Astrocyte (in vitro differentiated cells and primary cell): ENCODE data around the gene MORN1.

ENCODE experiments used
- EZH2 ChIP-seq: IDR thresholded peaks from 2 replicates; pipeline ENCODE4 v1.6.1; 2012; ENCODE audit warnings: mild to moderate bottlenecking, low read length, inconsistent platforms; ENCODE audit not compliant: insufficient read depth
- TF ChIP-seq, protein P1 (sequence below): IDR thresholded peaks from 2 replicates; pipeline ENCODE4 v1.5.1; 2011; ENCODE audit warnings: low read depth, mild to moderate bottlenecking, inconsistent platforms, low read length, moderate library complexity; ENCODE audit not compliant: insufficient read depth

DNA sequence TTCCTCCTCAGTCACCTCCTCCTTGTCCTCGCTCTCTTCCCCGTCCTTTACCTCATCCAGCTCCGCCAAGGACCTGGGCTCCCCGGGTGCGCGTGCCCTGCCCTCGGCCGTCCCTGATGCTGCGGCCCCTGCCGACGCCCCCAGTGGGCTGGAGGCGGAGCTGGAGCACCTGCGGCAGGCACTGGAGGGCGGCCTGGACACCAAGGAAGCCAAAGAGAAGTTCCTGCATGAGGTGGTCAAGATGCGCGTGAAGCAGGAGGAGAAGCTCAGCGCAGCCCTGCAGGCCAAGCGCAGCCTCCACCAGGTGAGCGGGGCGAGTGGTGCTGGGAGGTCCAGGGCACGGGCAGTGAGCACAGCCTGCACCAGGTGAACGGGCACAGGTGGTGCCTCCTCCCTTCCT lies 87.1 kb downstream of the MORN1 start:
- TF ChIP-seq, protein P1, sequence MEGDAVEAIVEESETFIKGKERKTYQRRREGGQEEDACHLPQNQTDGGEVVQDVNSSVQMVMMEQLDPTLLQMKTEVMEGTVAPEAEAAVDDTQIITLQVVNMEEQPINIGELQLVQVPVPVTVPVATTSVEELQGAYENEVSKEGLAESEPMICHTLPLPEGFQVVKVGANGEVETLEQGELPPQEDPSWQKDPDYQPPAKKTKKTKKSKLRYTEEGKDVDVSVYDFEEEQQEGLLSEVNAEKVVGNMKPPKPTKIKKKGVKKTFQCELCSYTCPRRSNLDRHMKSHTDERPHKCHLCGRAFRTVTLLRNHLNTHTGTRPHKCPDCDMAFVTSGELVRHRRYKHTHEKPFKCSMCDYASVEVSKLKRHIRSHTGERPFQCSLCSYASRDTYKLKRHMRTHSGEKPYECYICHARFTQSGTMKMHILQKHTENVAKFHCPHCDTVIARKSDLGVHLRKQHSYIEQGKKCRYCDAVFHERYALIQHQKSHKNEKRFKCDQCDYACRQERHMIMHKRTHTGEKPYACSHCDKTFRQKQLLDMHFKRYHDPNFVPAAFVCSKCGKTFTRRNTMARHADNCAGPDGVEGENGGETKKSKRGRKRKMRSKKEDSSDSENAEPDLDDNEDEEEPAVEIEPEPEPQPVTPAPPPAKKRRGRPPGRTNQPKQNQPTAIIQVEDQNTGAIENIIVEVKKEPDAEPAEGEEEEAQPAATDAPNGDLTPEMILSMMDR: no peak
- TF ChIP-seq EZH2: no peak
